Astrocyte (in vitro differentiated cells and primary cell): ENCODE data around the gene DDX41. TPM values are rescaled to one million over a fixed set of nuclear protein-coding genes. Genes with fewer than 3 reads are reported as not detected.

ENCODE experiments used
- DNase-seq: peaks from one replicate; pipeline ENCODE4 v3.0.0-alpha.2; 2010; ENCODE audit warnings: low read depth
- FAIRE-seq: peaks from 2 replicates; lab custom pipeline; 2011; peaks lifted over from hg19 to GRCh38; lab: Jason Lieb, UNC
- H2AFZ ChIP-seq: 2 replicates; pipeline ENCODE4 v1.6.0; 2012; ENCODE audit warnings: low read depth, low read length, inconsistent platforms
- H3K27ac ChIP-seq: 2 replicates; pipeline ENCODE4 v1.5.1; 2011; ENCODE audit warnings: low read depth, low read length, inconsistent platforms
- H3K27me3 ChIP-seq: 2 replicates; pipeline ENCODE4 v1.6.0; 2011; ENCODE audit warnings: low read length, inconsistent platforms; ENCODE audit not compliant: insufficient read depth
- H3K36me3 ChIP-seq: 2 replicates; pipeline ENCODE4 v1.5.1; 2011; ENCODE audit warnings: low read length, inconsistent platforms; ENCODE audit not compliant: insufficient read depth
- H3K4me1 ChIP-seq: 2 replicates; pipeline ENCODE4 v1.5.1; 2011; ENCODE audit warnings: low read length, inconsistent platforms; ENCODE audit not compliant: insufficient read depth
- H3K4me2 ChIP-seq: 2 replicates; pipeline ENCODE4 v1.6.0; 2012; ENCODE audit warnings: low read length, inconsistent platforms
- H3K4me3 ChIP-seq: 2 replicates; pipeline ENCODE4 v1.5.1; 2011; ENCODE audit warnings: low read depth, mild to moderate bottlenecking, low read length, inconsistent platforms; ENCODE audit not compliant: insufficient read depth
- H3K79me2 ChIP-seq: 2 replicates; pipeline ENCODE4 v1.6.0; 2012; ENCODE audit warnings: mild to moderate bottlenecking, low read length, inconsistent platforms; ENCODE audit not compliant: insufficient read depth
- H3K9ac ChIP-seq: 2 replicates; pipeline ENCODE4 v1.6.0; 2012; ENCODE audit warnings: mild to moderate bottlenecking, low read length, inconsistent platforms
- H3K9me3 ChIP-seq: 2 replicates; pipeline ENCODE4 v1.5.1; 2012; ENCODE audit warnings: low read depth, mild to moderate bottlenecking, low read length, inconsistent platforms; ENCODE audit not compliant: insufficient read depth
- H4K20me1 ChIP-seq: 2 replicates; pipeline ENCODE4 v1.6.0; 2012; ENCODE audit warnings: low read length, inconsistent platforms; ENCODE audit not compliant: insufficient read depth
- H3K27ac Mint-ChIP-seq: one replicate; pipeline ENCODE4 v1.8.0; 2021; ENCODE audit warnings: mild to moderate bottlenecking, mixed read lengths; ENCODE audit not compliant: unreplicated experiment
- H3K27me3 Mint-ChIP-seq: one replicate; pipeline ENCODE4 v1.8.0; 2021; ENCODE audit warnings: low read depth, mixed read lengths; ENCODE audit not compliant: unreplicated experiment
- H3K36me3 Mint-ChIP-seq: one replicate; pipeline ENCODE4 v1.8.0; 2021; ENCODE audit warnings: low read depth, mixed read lengths; ENCODE audit not compliant: unreplicated experiment
- H3K4me1 Mint-ChIP-seq: one replicate; pipeline ENCODE4 v1.8.0; 2021; ENCODE audit warnings: low read depth, mixed read lengths; ENCODE audit not compliant: unreplicated experiment
- H3K4me3 Mint-ChIP-seq: one replicate; pipeline ENCODE4 v1.8.0; 2021; ENCODE audit warnings: mild to moderate bottlenecking, moderate library complexity, mixed read lengths; ENCODE audit not compliant: unreplicated experiment
- H3K9me3 Mint-ChIP-seq: one replicate; pipeline ENCODE4 v1.8.0; 2021; ENCODE audit warnings: mild to moderate bottlenecking, mixed read lengths; ENCODE audit not compliant: unreplicated experiment
- CTCF ChIP-seq: IDR thresholded peaks from 2 replicates; pipeline ENCODE4 v1.5.1; 2011; ENCODE audit warnings: low read depth, mild to moderate bottlenecking, inconsistent platforms, low read length, moderate library complexity; ENCODE audit not compliant: insufficient read depth
- EZH2 ChIP-seq: IDR thresholded peaks from 2 replicates; pipeline ENCODE4 v1.6.1; 2012; ENCODE audit warnings: mild to moderate bottlenecking, low read length, inconsistent platforms; ENCODE audit not compliant: insufficient read depth
- total RNA-seq: library from RNA; stranded (reverse); gene quantifications from 2 replicates; pipeline ENCODE4 v1.2.1, GENCODE V29; 2021

The DDX41 gene
- total RNA-seq, 1 donor from 2014 or later = 92.5 TPM

DNA sequence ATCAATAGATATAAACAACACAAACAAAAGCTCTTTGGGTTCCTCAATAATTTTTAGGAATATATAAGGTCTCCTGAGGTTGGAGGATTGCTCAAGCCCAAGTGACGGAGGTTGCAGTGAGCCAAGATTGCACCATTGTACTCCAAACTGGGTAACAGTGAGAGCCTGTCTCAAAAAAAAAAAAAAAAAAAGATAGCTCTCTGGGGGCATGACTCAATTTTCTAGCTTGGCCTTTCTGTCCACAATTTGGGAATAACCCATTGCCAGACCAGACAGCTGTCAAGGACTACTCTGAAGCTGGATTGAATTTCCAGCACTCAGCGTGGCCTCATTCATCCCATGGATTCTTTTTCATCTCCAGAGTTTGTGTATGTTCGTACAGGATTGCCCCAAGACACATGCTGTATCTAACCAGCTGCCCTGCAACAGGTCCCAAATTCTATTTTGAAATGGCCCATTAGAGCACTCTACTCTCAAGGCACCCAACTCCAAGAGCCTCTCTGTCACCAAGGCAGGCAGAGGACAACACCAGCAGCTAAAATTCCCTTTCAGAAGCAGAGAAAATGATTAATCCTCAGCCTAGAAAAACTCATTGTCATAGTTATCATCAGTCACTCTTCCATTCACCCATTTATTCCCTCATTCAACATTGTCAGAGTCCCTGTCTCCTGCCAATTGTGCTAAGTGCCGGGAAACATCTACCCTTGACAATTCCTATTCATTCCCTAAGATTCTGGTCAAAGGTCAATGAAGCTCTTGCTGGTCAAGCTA, 28.9 kb upstream of the DDX41 start:
- peak overlapping the region; percentile 74 for H3K4me2 ChIP-seq
- Mint-ChIP-seq H3K4me1 (peaks cover 45% of the 10 kb centered on the region), H3K36me3 (no peaks in the 10 kb centered on the region), H3K9me3 (no peaks in the 10 kb centered on the region), H3K27ac (peak overlapping the region; percentile 97), H3K27me3 (no peaks in the 10 kb centered on the region), H3K4me3 (peak overlapping the region; percentile 36)
- no peaks in the 10 kb centered on the region for H3K27me3 ChIP-seq
- H4K20me1 ChIP-seq = peaks cover 79% of the 10 kb centered on the region
- H2AFZ ChIP-seq = no peak overlapping the region
- H3K9ac ChIP-seq = no peak overlapping the region
- FAIRE-seq (no peak), DNase-seq (peak; percentile 74)
- peaks cover 80% of the 10 kb centered on the region for H3K79me2 ChIP-seq
- H3K36me3 ChIP-seq = no peaks in the 10 kb centered on the region
- H3K4me1 ChIP-seq = peaks cover 15% of the 10 kb centered on the region
- no peak overlapping the region for H3K4me3 ChIP-seq
- TF ChIP-seq CTCF (no peak), EZH2 (no peak)
- H3K27ac ChIP-seq = peak overlapping the region; percentile 67
- H3K9me3 ChIP-seq = no peaks in the 10 kb centered on the region

GRCh38 chr5:177542816-177543465, 26.2 kb upstream of the DDX41 start:
- no peak for DNase-seq
- Histone ChIP-seq H3K9ac (no peak overlapping the region), H2AFZ (no peak overlapping the region), H3K79me2 (peaks cover 72% of the 10 kb centered on the region), H3K4me1 (peaks cover 22% of the 10 kb centered on the region), H3K9me3 (no peaks in the 10 kb centered on the region), H3K4me3 (no peak overlapping the region), H3K36me3 (no peaks in the 10 kb centered on the region), H3K27ac (no peak overlapping the region), H3K27me3 (no peaks in the 10 kb centered on the region), H3K4me2 (no peak overlapping the region), H4K20me1 (peaks cover 75% of the 10 kb centered on the region)
- Mint-ChIP-seq H3K36me3 (peaks cover 8% of the 10 kb centered on the region), H3K9me3 (no peaks in the 10 kb centered on the region), H3K4me1 (peaks cover 51% of the 10 kb centered on the region), H3K27ac (no peak overlapping the region), H3K27me3 (no peaks in the 10 kb centered on the region), H3K4me3 (peak overlapping the region; percentile 27)
- FAIRE-seq = no peak
- no peak for TF ChIP-seq CTCF
- TF ChIP-seq EZH2 = no peak
